Right cardiac atrium (tissue), 5 donors: ENCODE results near the gene GYS1. TPM values are rescaled to one million over a fixed set of nuclear protein-coding genes. Genes with fewer than 3 reads are reported as not detected.
A peak's percentile ranks its signal among the peaks of the same experiment; 100 is the strongest.

ENCODE experiments used
- ATAC-seq, 2 donors: fragments of 200-7000 bp; cut with Tn5 transposase; one replicate each; pipeline versions ENCODE4 v1.8.0 to v1.9.1; 2020; ENCODE audit warnings: moderate library complexity in 2 of 2, mild to moderate bottlenecking in 1 of 2
- DNase-seq, 3 donors: peaks; one replicate each; pipeline ENCODE4 v3.0.0-alpha.2; 2020
- H3K27ac ChIP-seq: one replicate; pipeline ENCODE4 v1.5.1; 2013; ENCODE audit warnings: mild to moderate bottlenecking, low read length, control low read depth, moderate library complexity
- H3K27me3 ChIP-seq: one replicate; pipeline ENCODE4 v1.6.1; 2013; ENCODE audit not compliant: control insufficient read depth, insufficient read depth
- H3K4me1 ChIP-seq: one replicate; pipeline ENCODE4 v1.6.1; 2013; ENCODE audit warnings: low read length; ENCODE audit not compliant: control insufficient read depth, insufficient read depth
- H3K4me3 ChIP-seq: one replicate; pipeline ENCODE4 v1.5.1; 2013; ENCODE audit warnings: low read length, control low read depth
- H3K9me3 ChIP-seq: one replicate; pipeline ENCODE4 v1.6.1; 2013; ENCODE audit warnings: low read length; ENCODE audit not compliant: control insufficient read depth
- WGBS: extraction: QIAGEN DNeasy Blood & Tissue Kit; methylation state at CpG from one replicate; pipeline ENCODE4 v1.1.7; 2013; 5-methylcytosine and 5-hydroxymethylcytosine counted together
- intact Hi-C, 4 donors: fragments of 100-400 bp; cut with DNase I; formaldehyde crosslinking; loops; one replicate each; pipeline versions ENCODE4 v1.11.0 to v1.14.0; 2022 to 2023
- polyA plus RNA-seq: library from polyadenylated mRNA; stranded (reverse); fragments of 200-250 nt; gene quantifications from one replicate; pipeline ENCODE4 v1.2.3, GENCODE V29; 2013
- total RNA-seq, 4 donors: library from RNA; stranded (reverse); fragmentation: NEBNext Ultra II Directional; extraction: Animal tissue kit (Norgen Biotek cat#: 25700); gene quantifications; one replicate each; pipeline ENCODE4 v1.2.1, GENCODE V29; 2021
- donor health status: healthy with polysubstance abuse.
- donor health status: DM: no; HTN: yes; CAD: no.
- donor health status: DM: no; HTN: no; CAD: no.
- donor health status: DM: no; HTN: yes; CAD: no; lungs with severe emphysema.
- donor health status: DM: yes; HTN: yes; CAD: no.

Gene GYS1
- total and polyA plus RNA-seq, 5 donors, result 61.4 to 95.9 (median 82.7) TPM

- H3K4me3 ChIP-seq, result no peak overlapping the region
- no peaks in the 10 kb centered on the region for H3K27me3 ChIP-seq
- H3K9me3 ChIP-seq, result no peaks in the 10 kb centered on the region
- H3K27ac ChIP-seq, result no peak overlapping the region
- 56% methylated on average over 16 of the region's 16 CpGs for WGBS
- ATAC-seq, result peak; percentile 37 to 39
- peak in 1 of 3 donors; percentile 68 for DNase-seq
- no peaks in the 10 kb centered on the region for H3K4me1 ChIP-seq
- intact Hi-C loops, result no loop called here
Measured at GRCh38 chr19:48999481-49000325, 6.6 kb upstream of the GYS1 start.

GRCh38 chr19:48997972-48998371 is 4.9 kb upstream of the GYS1 start:
- H3K9me3 ChIP-seq, result no peaks in the 10 kb centered on the region
- no peak overlapping the region for H3K4me3 ChIP-seq
- DNase-seq (peak in 1 of 3 donors; percentile 67), ATAC-seq (no peak)
- H3K27ac ChIP-seq, result no peak overlapping the region
- intact Hi-C loops, result no loop called here
- WGBS, result 76% methylated on average over 5 of the region's 5 CpGs
- H3K4me1 ChIP-seq, result peaks cover 2% of the 10 kb centered on the region
- no peaks in the 10 kb centered on the region for H3K27me3 ChIP-seq

- Histone ChIP-seq H3K9me3 (no peaks in the 10 kb centered on the region), H3K4me1 (peaks cover 12% of the 10 kb centered on the region), H3K4me3 (peak overlapping the region; percentile 64), H3K27ac (peak overlapping the region; percentile 82), H3K27me3 (no peaks in the 10 kb centered on the region)
- intact Hi-C loops, result no loop called here
- 2% methylated on average over 13 of the region's 13 CpGs for WGBS
- ATAC-seq (no peak), DNase-seq (no peak)
Measured at GRCh38 chr19:48994035-48994386, 902 bp upstream of the GYS1 start.

GRCh38 chr19:48992581-48993174 is 431 bp downstream of the GYS1 start:
- peak overlapping the region; percentile 88 for H3K27ac ChIP-seq
- H3K4me1 ChIP-seq, result peaks cover 12% of the 10 kb centered on the region
- H3K9me3 ChIP-seq, result no peaks in the 10 kb centered on the region
- intact Hi-C loops, result no loop called here
- under 1% methylated on average over 20 of the region's 20 CpGs for WGBS
- DNase-seq (peak in 1 of 3 donors; percentile 75), ATAC-seq (peak; percentile 0 to 10)
- peak overlapping the region; percentile 60 for H3K4me3 ChIP-seq
- no peaks in the 10 kb centered on the region for H3K27me3 ChIP-seq

- DNase-seq, result peak in 2 of 3 donors; percentile 66 to 82
- Histone ChIP-seq H3K4me1 (peaks cover 12% of the 10 kb centered on the region), H3K9me3 (no peaks in the 10 kb centered on the region), H3K27me3 (no peaks in the 10 kb centered on the region), H3K4me3 (peak overlapping the region; percentile 60), H3K27ac (peak overlapping the region; percentile 88)
- ATAC-seq, result peak; percentile 52 to 61
- intact Hi-C loops, result no loop called here
- 18% methylated on average over 8 of the region's 8 CpGs for WGBS
Measured at GRCh38 chr19:48991873-48992580, 1.1 kb downstream of the GYS1 start.

GRCh38 chr19:48991011-48991609 is 2.0 kb downstream of the GYS1 start:
- ATAC-seq, result no peak
- no peaks in the 10 kb centered on the region for H3K27me3 ChIP-seq
- H3K4me1 ChIP-seq, result peaks cover 12% of the 10 kb centered on the region
- DNase-seq, result no peak
- no peaks in the 10 kb centered on the region for H3K9me3 ChIP-seq
- H3K27ac ChIP-seq, result peak overlapping the region; percentile 18
- WGBS, result 79% methylated on average over 22 of the region's 22 CpGs
- H3K4me3 ChIP-seq, result peak overlapping the region; percentile 60
- intact Hi-C loops, result no loop called here

GRCh38 chr19:48990400-48990799 is 2.7 kb downstream of the GYS1 start:
- 50% methylated on average over 4 of the region's 4 CpGs for WGBS
- peak overlapping the region; percentile 19 for H3K27ac ChIP-seq
- intact Hi-C loops, result no loop called here
- ATAC-seq (no peak), DNase-seq (no peak)
- H3K27me3 ChIP-seq, result no peaks in the 10 kb centered on the region
- no peak overlapping the region for H3K4me3 ChIP-seq
- H3K9me3 ChIP-seq, result no peaks in the 10 kb centered on the region
- peaks cover 12% of the 10 kb centered on the region for H3K4me1 ChIP-seq

- ATAC-seq, result no peak
- no peak for DNase-seq
- intact Hi-C loops, result no loop called here
- Histone ChIP-seq H3K4me3 (no peak overlapping the region), H3K4me1 (peaks cover 12% of the 10 kb centered on the region), H3K27me3 (no peaks in the 10 kb centered on the region), H3K9me3 (no peaks in the 10 kb centered on the region), H3K27ac (peak overlapping the region; percentile 19)
- 57% methylated on average over 17 of the region's 17 CpGs for WGBS
Measured at GRCh38 chr19:48989701-48990291, 3.3 kb downstream of the GYS1 start.

- H3K4me1 ChIP-seq, result peaks cover 9% of the 10 kb centered on the region
- intact Hi-C loops, result no loop called here
- ATAC-seq (no peak), DNase-seq (no peak)
- H3K9me3 ChIP-seq, result no peaks in the 10 kb centered on the region
- no peak overlapping the region for H3K4me3 ChIP-seq
- H3K27me3 ChIP-seq, result no peaks in the 10 kb centered on the region
- WGBS, result 94% methylated on average over 9 of the region's 9 CpGs
- H3K27ac ChIP-seq, result no peak overlapping the region
Measured at GRCh38 chr19:48988860-48989259, 4.2 kb downstream of the GYS1 start.

- WGBS, result 98% methylated on average over 7 of the region's 7 CpGs
- no peak overlapping the region for H3K4me3 ChIP-seq
- ATAC-seq (no peak), DNase-seq (no peak)
- no peak overlapping the region for H3K27ac ChIP-seq
- peaks cover 9% of the 10 kb centered on the region for H3K4me1 ChIP-seq
- H3K9me3 ChIP-seq, result no peaks in the 10 kb centered on the region
- intact Hi-C loops, result no loop called here
- H3K27me3 ChIP-seq, result no peaks in the 10 kb centered on the region
Measured at GRCh38 chr19:48988286-48988685, 4.8 kb downstream of the GYS1 start.
